Panc1 (cell line): ENCODE data around the gene SARDH.

Experiments used
- POLR2AphosphoS5 ChIP-seq: IDR thresholded peaks from 2 replicates; pipeline ENCODE4 v1.6.1; 2012; ENCODE audit warnings: mild to moderate bottlenecking, low read depth, low read length, moderate library complexity
- REST ChIP-seq, 2 experiments: IDR thresholded peaks; 2 replicates each; pipeline ENCODE4 v1.6.1; 2011 to 2012; ENCODE audit warnings: low read depth in 2 of 2, control low read depth in 1 of 2, low read length in 1 of 2, mild to moderate bottlenecking in 1 of 2, moderate library complexity in 1 of 2; ENCODE audit not compliant: insufficient read depth in 1 of 2
- TF ChIP-seq, protein P1 (sequence below): fragments of 450-650 bp; IDR thresholded peaks from 2 replicates; pipeline ENCODE4 v1.5.1; 2017; ENCODE audit warnings: mild to moderate bottlenecking

- TF ChIP-seq, protein P1, sequence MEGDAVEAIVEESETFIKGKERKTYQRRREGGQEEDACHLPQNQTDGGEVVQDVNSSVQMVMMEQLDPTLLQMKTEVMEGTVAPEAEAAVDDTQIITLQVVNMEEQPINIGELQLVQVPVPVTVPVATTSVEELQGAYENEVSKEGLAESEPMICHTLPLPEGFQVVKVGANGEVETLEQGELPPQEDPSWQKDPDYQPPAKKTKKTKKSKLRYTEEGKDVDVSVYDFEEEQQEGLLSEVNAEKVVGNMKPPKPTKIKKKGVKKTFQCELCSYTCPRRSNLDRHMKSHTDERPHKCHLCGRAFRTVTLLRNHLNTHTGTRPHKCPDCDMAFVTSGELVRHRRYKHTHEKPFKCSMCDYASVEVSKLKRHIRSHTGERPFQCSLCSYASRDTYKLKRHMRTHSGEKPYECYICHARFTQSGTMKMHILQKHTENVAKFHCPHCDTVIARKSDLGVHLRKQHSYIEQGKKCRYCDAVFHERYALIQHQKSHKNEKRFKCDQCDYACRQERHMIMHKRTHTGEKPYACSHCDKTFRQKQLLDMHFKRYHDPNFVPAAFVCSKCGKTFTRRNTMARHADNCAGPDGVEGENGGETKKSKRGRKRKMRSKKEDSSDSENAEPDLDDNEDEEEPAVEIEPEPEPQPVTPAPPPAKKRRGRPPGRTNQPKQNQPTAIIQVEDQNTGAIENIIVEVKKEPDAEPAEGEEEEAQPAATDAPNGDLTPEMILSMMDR = no peak
- TF ChIP-seq POLR2AphosphoS5 = no peak
- no peak for TF ChIP-seq REST (IDR thresholded peaks at IDR 0.05; ENCODE audit: insufficient read depth in 1 of 2, low read depth in 2 of 2, low read length in 1 of 2)
These were observed 100.1 kb downstream of the SARDH start for GRCh38 chr9:133638076-133638475.
